K562 (cell line): ENCODE measurements around the gene ZNF646. TPM values are rescaled to one million over a fixed set of nuclear protein-coding genes. Genes with fewer than 3 reads are reported as not detected.

Source experiments
- ATAC-seq: fragments of 200-7000 bp; cut with Tn5 transposase; 3 replicates; pipeline ENCODE4 v1.9.1; 2020; ENCODE audit warnings: moderate library complexity
- BruUV-seq: library from RNA; stranded (reverse); fragments of 400-500 nt; replicated peaks from 2 replicates; lab custom pipeline; 2021; lab: Mats Ljungman, UMichigan
- CTCF ChIA-PET: fragments of 300-600 bp; formaldehyde crosslinking; extraction: SDS; loops from one replicate; lab custom pipeline; 2021; ENCODE audit warnings: low intra/inter-chr PET ratio; lab: Yijun Ruan, JAX
- POLR2A ChIA-PET: fragments of 300-600, 350-650 bp; sonication (Branson Sonifier 250); formaldehyde crosslinking; extraction: SDS; loops from one replicate; lab custom pipeline; 2021; ENCODE audit warnings: antibody characterized with exemption, inconsistent platforms; lab: Yijun Ruan, JAX
- DNase-seq, 4 experiments: peaks; one replicate each; pipeline versions ENCODE4 v3.0.0 to v3.0.0-alpha.2; 2011 to 2018; ENCODE audit warnings: low spot score in 3 of 4, mixed read lengths in 3 of 4; ENCODE audit errors: extremely low read depth in 1 of 4
- FAIRE-seq: peaks from 2 replicates; lab custom pipeline; 2011; peaks lifted over from hg19 to GRCh38; lab: Jason Lieb, UNC
- H2AFZ ChIP-seq: 2 replicates; pipeline ENCODE4 v1.6.0; 2011; ENCODE audit warnings: low read depth, low read length, control low read depth, inconsistent platforms
- H3K27ac ChIP-seq: fragments of 200-600 bp; 3 replicates; pipeline ENCODE4 v1.8.0; 2011; ENCODE audit warnings: low read depth, mild to moderate bottlenecking, control low read depth, inconsistent platforms, low read length, moderate library complexity, mixed read lengths; ENCODE audit errors: extremely low read depth
- H3K27me3 ChIP-seq, 2 experiments: fragments of 300-600 bp in 1 of 2; 2 replicates in 1 of 2; 3 replicates in 1 of 2; pipeline versions ENCODE4 v1.6.0 to v1.8.0; 2011; ENCODE audit warnings: inconsistent platforms in 2 of 2, low read length in 2 of 2, mild to moderate bottlenecking in 1 of 2, mixed read lengths in 1 of 2, moderate library complexity in 1 of 2; ENCODE audit not compliant: control insufficient read depth in 2 of 2, insufficient read depth in 2 of 2
- H3K36me3 ChIP-seq: fragments of 300-600 bp; 3 replicates; pipeline ENCODE4 v1.8.0; 2011; ENCODE audit warnings: mild to moderate bottlenecking, low read length, inconsistent platforms; ENCODE audit not compliant: control insufficient read depth, insufficient read depth
- H3K4me1 ChIP-seq, 2 experiments: fragments of 200-600 bp in 1 of 2; replicated peaks in 1 of 2; 2 replicates in 1 of 2; 3 replicates in 1 of 2; pipeline versions ENCODE4 v1.5.1 to v1.8.0; 2011; ENCODE audit warnings: inconsistent platforms in 2 of 2, low read length in 2 of 2, mild to moderate bottlenecking in 1 of 2, mixed read lengths in 1 of 2, moderate library complexity in 1 of 2; ENCODE audit not compliant: control insufficient read depth in 2 of 2, insufficient read depth in 2 of 2
- H3K4me2 ChIP-seq: 2 replicates; pipeline ENCODE4 v1.6.1; 2011; ENCODE audit warnings: low read length, control low read depth, inconsistent platforms, mixed read lengths; ENCODE audit not compliant: insufficient read depth
- H3K4me3 ChIP-seq: fragments of 200-600 bp; sonication (generic), shearing (Covaris generic); 2 replicates; pipeline ENCODE4 v1.5.1; 2016; ENCODE audit warnings: control low read depth, inconsistent platforms
- H3K79me2 ChIP-seq: fragments of 200-600 bp; 3 replicates; pipeline ENCODE4 v1.8.0; 2011; ENCODE audit warnings: low read length, inconsistent platforms; ENCODE audit not compliant: control insufficient read depth, insufficient read depth
- H3K9ac ChIP-seq, 2 experiments: 2 replicates each; pipeline versions ENCODE4 v1.6.0 to v1.6.1; 2011; ENCODE audit warnings: low read depth in 2 of 2, low read length in 2 of 2, control low read depth in 1 of 2, inconsistent platforms in 1 of 2, mild to moderate bottlenecking in 1 of 2, mixed read lengths in 1 of 2; ENCODE audit not compliant: insufficient read depth in 1 of 2
- H3K9me1 ChIP-seq: one replicate; pipeline ENCODE4 v1.6.0; 2011; ENCODE audit warnings: inconsistent platforms, mild to moderate bottlenecking, low read length, moderate library complexity; ENCODE audit not compliant: control insufficient read depth, insufficient read depth
- H3K9me3 ChIP-seq: replicated peaks from 2 replicates; pipeline ENCODE4 v1.5.1; 2011; ENCODE audit warnings: low read depth, low read length, inconsistent platforms; ENCODE audit not compliant: control insufficient read depth, insufficient read depth
- H4K20me1 ChIP-seq: replicated peaks from 2 replicates; pipeline ENCODE4 v1.6.1; 2011; ENCODE audit warnings: low read length, inconsistent platforms, mixed read lengths; ENCODE audit not compliant: control insufficient read depth, insufficient read depth
- BRF2 ChIP-seq: IDR thresholded peaks from 3 replicates; pipeline ENCODE4 v1.6.1; 2011; ENCODE audit warnings: borderline replicate concordance, mild to moderate bottlenecking; ENCODE audit not compliant: insufficient read length, insufficient read depth
- HMBOX1 ChIP-seq: sonication (generic); IDR thresholded peaks from 2 replicates; pipeline ENCODE4 v1.6.1; 2016
- KLF13 ChIP-seq: fragments of 450-650 bp; IDR thresholded peaks from 2 replicates; pipeline ENCODE4 v1.6.1; 2016; ENCODE audit warnings: missing genetic modification characterization, low read depth, mild to moderate bottlenecking, missing compliant biosample characterization, moderate library complexity, borderline replicate concordance
- MAFF ChIP-seq: IDR thresholded peaks from 2 replicates; pipeline ENCODE4 v1.6.1; 2012; ENCODE audit warnings: low read length, improper control_type of control experiment
- MCM3 ChIP-seq: fragments of 450-650 bp; IDR thresholded peaks from 2 replicates; pipeline ENCODE4 v1.6.1; 2016
- MYBL2 ChIP-seq, 2 experiments: fragments of 450-650 bp in 1 of 2; sonication (generic) in 1 of 2; formaldehyde crosslinking in 1 of 2; IDR thresholded peaks; 2 replicates each; pipeline versions ENCODE4 v1.6.1 to v1.8.1; 2017 to 2022; ENCODE audit warnings: borderline replicate concordance in 1 of 2, inconsistent platforms in 1 of 2, low read depth in 1 of 2, mild to moderate bottlenecking in 1 of 2, missing genetic modification reagents in 1 of 2, moderate library complexity in 1 of 2
- PKNOX1 ChIP-seq: fragments of 450-650 bp; IDR thresholded peaks from 2 replicates; pipeline ENCODE4 v1.6.1; 2016
- TFAP4 ChIP-seq: sonication (generic); formaldehyde crosslinking; IDR thresholded peaks from 2 replicates; pipeline ENCODE4 v1.8.0; 2022; ENCODE audit warnings: missing genetic modification reagents, mild to moderate bottlenecking, moderate library complexity, borderline replicate concordance
- VEZF1 ChIP-seq: fragments of 200-800 bp; sonication (Bioruptor generic); IDR thresholded peaks from 2 replicates; pipeline ENCODE4 v1.6.1; 2017; ENCODE audit warnings: missing genetic modification characterization, missing compliant biosample characterization
- WGBS: fragments of 100-300 bp; shearing (Covaris generic); methylation state at CpG from one replicate; pipeline ENCODE4 v1.1.6; 2016; ENCODE audit warnings: low coverage, mixed read lengths; ENCODE audit not compliant: insufficient coverage; ENCODE audit errors: missing lambda C conversion rate; 5-methylcytosine and 5-hydroxymethylcytosine counted together
- in situ Hi-C: fragments of 300-500 bp; cut with MboI; formaldehyde crosslinking; loops from 4 replicates; pipeline ENCODE4 v1.15.0; 2018; ENCODE audit warnings: inconsistent platforms, mixed read lengths
- intact Hi-C: fragments of 100-400 bp; cut with micrococcal nuclease; formaldehyde crosslinking; loops from 2 replicates; pipeline ENCODE4 v1.14.2; 2022
- polyA plus RNA-seq, 8 experiments: library from polyadenylated mRNA; depleted of rRNA in 4 of 8; stranded (reverse) in 5 of 8; unstranded in 3 of 8; fragments of >200 nt; fragmentation: Nextera tagmentation in 2 of 8; fragmentation: Illumina TruSeq in 1 of 8; extraction: Ambion mirVana in 2 of 8; extraction: Trizol in 1 of 8; gene quantifications; 2 replicates each; pipeline versions ENCODE4 v1.2.1 to v1.2.3, GENCODE V29; 2011 to 2014; ENCODE audit warnings: inconsistent platforms in 1 of 8, missing spikeins in 1 of 8
- total RNA-seq, 7 experiments: library from RNA; depleted of rRNA in 6 of 7; stranded (reverse); fragments of >200 nt in 6 of 7; fragmentation: Illumina TruSeq in 2 of 7; extraction: Trizol in 2 of 7; gene quantifications; 2 replicates each; pipeline versions ENCODE4 v1.2.1 to v1.2.3, GENCODE V29; 2011 to 2021; ENCODE audit warnings: low replicate concordance in 1 of 7

ZNF646 gene
- total and polyA plus RNA-seq, 9 of the 15 experiments (the other 6 are each of a cell fraction or from before 2014, with no cell fraction given) = 0.08 to 20.6 (median 8.0) TPM

- peaks cover 30% of the 10 kb centered on the region; the same call in 2 of the 3 replicates for H3K36me3 ChIP-seq
- peaks cover 17 to 37% of the 10 kb centered on the region in 2 experiments; a peak in 4 of 5 replicates for H3K4me1 ChIP-seq
- POLR2A ChIA-PET = interaction anchor here (0.7 to 3.3 kb wide), 5 partner anchors 9 to 109 kb away, joined by 3 to 16 read pairs (median 5); partner anchors contain the start of genes HSD3B7, ZNF646 and ZNF668
- DNase-seq (peak; percentile 74 to 81 (median 80)), FAIRE-seq (no peak), ATAC-seq (peak; percentile 63)
- in situ Hi-C loops = no loop called here
- peaks cover 6% of the 10 kb centered on the region for H3K9me1 ChIP-seq
- intact Hi-C loops = loop anchor here (10.0 kb wide), 1 partner anchor 138 kb away; the partner anchor contains the start of gene SETD1A
- no peak overlapping the region for H2AFZ ChIP-seq
- H3K9ac ChIP-seq = peak overlapping the region; percentile 54 to 94
- CTCF ChIA-PET = interaction anchor here (0.6 to 0.9 kb wide), 2 partner anchors 20 to 108 kb away, joined by 3 read pairs; partner anchors contain the start of gene HSD3B7
- BruUV-seq = no TSS peak
- no peaks in the 10 kb centered on the region for H3K27me3 ChIP-seq
- peaks cover 22% of the 10 kb centered on the region for H3K79me2 ChIP-seq
- WGBS = 12% methylated on average over 15 of the region's 17 CpGs
- H3K4me2 ChIP-seq = peak overlapping the region; percentile 83
- peak overlapping the region; percentile 79 for H3K4me3 ChIP-seq
- H3K27ac ChIP-seq = peak overlapping the region; percentile 41; the same call in 1 of the 3 replicates
- H3K9me3 ChIP-seq = 0 out of 2 replicates have a peak, but pooled peaks cover 4% of the 10 kb centered on the region
- TF ChIP-seq TFAP4 (CRISPR knock-in tag) = peak; percentile 85
- no peak for TF ChIP-seq KLF13 (tag)
- TF ChIP-seq MAFF = no peak
- TF ChIP-seq VEZF1 = peak; percentile 70
- no peak for TF ChIP-seq MYBL2 (IDR thresholded peaks at IDR 0.05; ENCODE audit: low read depth)
- TF ChIP-seq MYBL2 (CRISPR knock-in tag; IDR thresholded peaks at IDR 0.05; ENCODE audit: borderline replicate concordance) = no peak
- TF ChIP-seq BRF2 = no peak
- TF ChIP-seq HMBOX1 = peak; percentile 80
- peak; percentile 76 for TF ChIP-seq PKNOX1
- no peak for TF ChIP-seq MCM3
- H4K20me1 ChIP-seq = peaks cover 8% of the 10 kb centered on the region; the same call in 1 of the 2 replicates
These were observed 19.0 kb downstream of the ZNF646 start for GRCh38 chr16:31093132-31093703.
